ENCODE measurements around the gene MOGAT1. TPM values are rescaled to one million over a fixed set of nuclear protein-coding genes. Genes with fewer than 3 reads are reported as not detected.

MOGAT1 gene
- total and polyA plus RNA-seq, 9 of the 15 experiments (the other 6 are each of a cell fraction or from before 2014, with no cell fraction given), result not detected

DNA sequence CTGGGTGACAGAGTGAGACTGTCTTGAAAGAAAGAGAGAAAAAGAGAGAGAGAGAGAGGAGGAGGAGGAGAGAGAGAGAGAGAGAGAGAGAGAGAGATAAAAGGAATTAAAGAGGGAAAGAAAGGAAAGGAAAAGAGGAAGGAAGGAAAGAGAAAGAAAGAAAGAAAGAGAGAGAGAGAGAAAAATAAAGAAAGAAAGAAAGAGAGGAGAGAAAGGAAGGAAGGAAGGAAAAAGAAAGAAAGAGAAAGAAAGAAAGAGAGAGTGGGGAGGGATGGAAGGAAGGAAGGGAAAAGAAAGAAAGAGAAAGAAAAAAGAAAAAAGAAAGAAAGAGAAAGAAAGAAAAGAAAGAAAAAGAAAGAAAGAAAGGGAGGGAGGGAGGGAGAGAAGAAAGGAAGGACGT is 29.8 kb downstream of the MOGAT1 start:
- CTCF ChIA-PET (ENCODE audit: low intra/inter-chr PET ratio), result no interaction called here
- no TSS peak for BruUV-seq (replicated peaks)
- in situ Hi-C loops (cut with MboI), result no loop called here

DNA sequence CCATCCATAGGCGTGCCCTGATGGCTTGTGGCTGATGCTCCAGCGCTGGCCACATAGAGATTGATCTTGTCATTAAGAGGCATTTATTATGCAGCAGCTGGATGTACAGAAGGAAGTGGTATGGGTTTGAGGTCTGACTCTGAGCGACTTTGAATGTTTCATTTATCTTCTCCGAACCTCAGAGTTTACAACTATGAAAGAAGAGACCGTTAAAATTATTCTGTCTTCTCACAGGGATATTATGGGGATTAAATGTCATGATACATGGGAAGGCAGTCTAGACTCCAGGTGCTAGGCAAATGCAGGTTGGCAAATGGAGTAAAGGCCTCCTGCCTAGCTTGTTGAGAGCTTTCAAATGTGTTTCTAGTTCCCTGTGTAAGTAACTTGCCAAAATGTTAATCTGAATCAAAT is 30.3 kb downstream of the MOGAT1 start:
- WGBS (ENCODE audit: insufficient coverage, low coverage, missing lambda C conversion rate), result 11% methylated on average over 3 of the region's 5 CpGs
- no peak for ATAC-seq
- CTCF ChIA-PET (ENCODE audit: low intra/inter-chr PET ratio), result interaction anchor here (0.6 kb wide), 1 partner anchor 412 kb away, joined by 3 read pairs; no protein-coding TSS in a partner anchor

More for the DNA sequence above, 29.8 kb downstream of the MOGAT1 start:
- Histone ChIP-seq H3K27me3 (ENCODE audit: control insufficient read depth in 2 of 2, insufficient read depth in 2 of 2, low read length in 2 of 2) (no peaks in the 10 kb centered on the region; a peak in 1 of 5 replicates), H3K4me2 (ENCODE audit: insufficient read depth, low read length) (no peak overlapping the region), H3K9me3 (replicated peaks; ENCODE audit: control insufficient read depth, insufficient read depth, low read depth, low read length) (no peaks in the 10 kb centered on the region), H2AFZ (ENCODE audit: low read depth, low read length) (no peak overlapping the region), H3K36me3 (ENCODE audit: control insufficient read depth, insufficient read depth, low read length) (no peaks in the 10 kb centered on the region), H3K9ac (ENCODE audit: insufficient read depth in 1 of 2, low read depth in 2 of 2, low read length in 2 of 2) (no peak overlapping the region), H3K4me3 (no peak overlapping the region), H4K20me1 (replicated peaks; ENCODE audit: control insufficient read depth, insufficient read depth, low read length) (no peaks in the 10 kb centered on the region), H3K9me1 (ENCODE audit: control insufficient read depth, insufficient read depth, low read length) (no peaks in the 10 kb centered on the region), H3K4me1 (replicated peaks in 1 of 2; ENCODE audit: control insufficient read depth in 2 of 2, insufficient read depth in 2 of 2, low read length in 2 of 2) (no peaks in the 10 kb centered on the region), H3K27ac (ENCODE audit: extremely low read depth, low read depth, low read length) (no peak overlapping the region), H3K79me2 (ENCODE audit: control insufficient read depth, insufficient read depth, low read length) (no peaks in the 10 kb centered on the region)
- DNase-seq (ENCODE audit: extremely low read depth in 1 of 4, low spot score in 3 of 4) (no peak), FAIRE-seq (no peak), ATAC-seq (no peak)
- TF ChIP-seq, protein P1, sequence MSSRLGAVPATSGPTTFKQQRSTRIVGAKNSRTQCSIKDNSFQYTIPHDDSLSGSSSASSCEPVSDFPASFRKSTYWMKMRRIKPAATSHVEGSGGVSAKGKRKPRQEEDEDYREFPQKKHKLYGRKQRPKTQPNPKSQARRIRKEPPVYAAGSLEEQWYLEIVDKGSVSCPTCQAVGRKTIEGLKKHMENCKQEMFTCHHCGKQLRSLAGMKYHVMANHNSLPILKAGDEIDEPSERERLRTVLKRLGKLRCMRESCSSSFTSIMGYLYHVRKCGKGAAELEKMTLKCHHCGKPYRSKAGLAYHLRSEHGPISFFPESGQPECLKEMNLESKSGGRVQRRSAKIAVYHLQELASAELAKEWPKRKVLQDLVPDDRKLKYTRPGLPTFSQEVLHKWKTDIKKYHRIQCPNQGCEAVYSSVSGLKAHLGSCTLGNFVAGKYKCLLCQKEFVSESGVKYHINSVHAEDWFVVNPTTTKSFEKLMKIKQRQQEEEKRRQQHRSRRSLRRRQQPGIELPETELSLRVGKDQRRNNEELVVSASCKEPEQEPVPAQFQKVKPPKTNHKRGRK (tag; IDR thresholded peaks at IDR 0.05), result peak; percentile 94
- no peak for TF ChIP-seq MEIS2 (IDR thresholded peaks at IDR 0.05; ENCODE audit: partially characterized antibody)
- intact Hi-C loops (cut with micrococcal nuclease), result no loop called here
- POLR2A ChIA-PET, result no interaction called here
- WGBS (ENCODE audit: insufficient coverage, low coverage, missing lambda C conversion rate), result 13% methylated on average over 1 of the region's 1 CpG

More for the DNA sequence above, 30.3 kb downstream of the MOGAT1 start:
- no peaks in the 10 kb centered on the region for H4K20me1 ChIP-seq (replicated peaks; ENCODE audit: control insufficient read depth, insufficient read depth, low read length)
- no peak for DNase-seq (ENCODE audit: extremely low read depth in 1 of 4, low spot score in 3 of 4)
- BruUV-seq (replicated peaks), result no TSS peak
- no peak overlapping the region for H2AFZ ChIP-seq (ENCODE audit: low read depth, low read length)
- intact Hi-C loops (cut with micrococcal nuclease) (no loop called here), in situ Hi-C loops (cut with MboI) (no loop called here)
- H3K27ac ChIP-seq (ENCODE audit: extremely low read depth, low read depth, low read length), result no peak overlapping the region
- TF ChIP-seq, protein P2, sequence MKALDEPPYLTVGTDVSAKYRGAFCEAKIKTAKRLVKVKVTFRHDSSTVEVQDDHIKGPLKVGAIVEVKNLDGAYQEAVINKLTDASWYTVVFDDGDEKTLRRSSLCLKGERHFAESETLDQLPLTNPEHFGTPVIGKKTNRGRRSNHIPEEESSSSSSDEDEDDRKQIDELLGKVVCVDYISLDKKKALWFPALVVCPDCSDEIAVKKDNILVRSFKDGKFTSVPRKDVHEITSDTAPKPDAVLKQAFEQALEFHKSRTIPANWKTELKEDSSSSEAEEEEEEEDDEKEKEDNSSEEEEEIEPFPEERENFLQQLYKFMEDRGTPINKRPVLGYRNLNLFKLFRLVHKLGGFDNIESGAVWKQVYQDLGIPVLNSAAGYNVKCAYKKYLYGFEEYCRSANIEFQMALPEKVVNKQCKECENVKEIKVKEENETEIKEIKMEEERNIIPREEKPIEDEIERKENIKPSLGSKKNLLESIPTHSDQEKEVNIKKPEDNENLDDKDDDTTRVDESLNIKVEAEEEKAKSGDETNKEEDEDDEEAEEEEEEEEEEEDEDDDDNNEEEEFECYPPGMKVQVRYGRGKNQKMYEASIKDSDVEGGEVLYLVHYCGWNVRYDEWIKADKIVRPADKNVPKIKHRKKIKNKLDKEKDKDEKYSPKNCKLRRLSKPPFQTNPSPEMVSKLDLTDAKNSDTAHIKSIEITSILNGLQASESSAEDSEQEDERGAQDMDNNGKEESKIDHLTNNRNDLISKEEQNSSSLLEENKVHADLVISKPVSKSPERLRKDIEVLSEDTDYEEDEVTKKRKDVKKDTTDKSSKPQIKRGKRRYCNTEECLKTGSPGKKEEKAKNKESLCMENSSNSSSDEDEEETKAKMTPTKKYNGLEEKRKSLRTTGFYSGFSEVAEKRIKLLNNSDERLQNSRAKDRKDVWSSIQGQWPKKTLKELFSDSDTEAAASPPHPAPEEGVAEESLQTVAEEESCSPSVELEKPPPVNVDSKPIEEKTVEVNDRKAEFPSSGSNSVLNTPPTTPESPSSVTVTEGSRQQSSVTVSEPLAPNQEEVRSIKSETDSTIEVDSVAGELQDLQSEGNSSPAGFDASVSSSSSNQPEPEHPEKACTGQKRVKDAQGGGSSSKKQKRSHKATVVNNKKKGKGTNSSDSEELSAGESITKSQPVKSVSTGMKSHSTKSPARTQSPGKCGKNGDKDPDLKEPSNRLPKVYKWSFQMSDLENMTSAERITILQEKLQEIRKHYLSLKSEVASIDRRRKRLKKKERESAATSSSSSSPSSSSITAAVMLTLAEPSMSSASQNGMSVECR (CRISPR knock-in tag; IDR thresholded peaks at IDR 0.05), result no peak
- TF ChIP-seq RUNX1 (IDR thresholded peaks at IDR 0.05; ENCODE audit: low read depth), result no peak
- no peak for TF ChIP-seq DACH1 (IDR thresholded peaks at IDR 0.05; ENCODE audit: partially characterized antibody)
- TF ChIP-seq ZNF184 (CRISPR knock-in tag; IDR thresholded peaks at IDR 0.05), result no peak
- TF ChIP-seq RCOR1 (IDR thresholded peaks at IDR 0.05; ENCODE audit: borderline replicate concordance in 1 of 2, low read depth in 2 of 2, low read length in 2 of 2), result no peak
- no peak for TF ChIP-seq MTA2 (IDR thresholded peaks at IDR 0.05; ENCODE audit: low read depth)
- TF ChIP-seq TBL1XR1 (IDR thresholded peaks at IDR 0.05; ENCODE audit: low read length in 2 of 2), result no peak
- no peak for TF ChIP-seq NR2C1 (IDR thresholded peaks at IDR 0.05)
- no peak for TF ChIP-seq NR2C1 (tag; IDR thresholded peaks at IDR 0.05)
- H3K9me3 ChIP-seq (replicated peaks; ENCODE audit: control insufficient read depth, insufficient read depth, low read depth, low read length), result no peaks in the 10 kb centered on the region
- no peaks in the 10 kb centered on the region for H3K4me1 ChIP-seq (replicated peaks in 1 of 2; ENCODE audit: control insufficient read depth in 2 of 2, insufficient read depth in 2 of 2, low read length in 2 of 2)
- no peaks in the 10 kb centered on the region for H3K9me1 ChIP-seq (ENCODE audit: control insufficient read depth, insufficient read depth, low read length)
- H3K79me2 ChIP-seq (ENCODE audit: control insufficient read depth, insufficient read depth, low read length), result no peaks in the 10 kb centered on the region
- no peaks in the 10 kb centered on the region for H3K36me3 ChIP-seq (ENCODE audit: control insufficient read depth, insufficient read depth, low read length)
- H3K27me3 ChIP-seq (ENCODE audit: control insufficient read depth in 2 of 2, insufficient read depth in 2 of 2, low read length in 2 of 2), result no peaks in the 10 kb centered on the region; a peak in 1 of 5 replicates
- H3K9ac ChIP-seq (ENCODE audit: insufficient read depth in 1 of 2, low read depth in 2 of 2, low read length in 2 of 2), result no peak overlapping the region
- no peak overlapping the region for H3K4me3 ChIP-seq
- FAIRE-seq, result no peak
- POLR2A ChIA-PET, result no interaction called here
- H3K4me2 ChIP-seq (ENCODE audit: insufficient read depth, low read length), result no peak overlapping the region
